Heart right ventricle (tissue), 16 donors: Measurements from ENCODE around the gene TET1. TPM values are rescaled to one million over a fixed set of nuclear protein-coding genes. Genes with fewer than 3 reads are reported as not detected.
A peak's percentile ranks its signal among the peaks of the same experiment; 100 is the strongest.
"Not testable (repeated sequence)": the region's sequence is repeated elsewhere in the genome, so short reads cannot be mapped to it uniquely, and the experiment has no call there.

ENCODE experiments used
- ATAC-seq, 8 donors: fragments of 200-7000 bp; cut with Tn5 transposase; one replicate each; pipeline ENCODE4 v1.9.1; 2020; ENCODE audit warnings: mild to moderate bottlenecking in 8 of 8, moderate library complexity in 8 of 8, moderate number of reproducible peaks in 1 of 8
- DNase-seq, 2 donors: peaks; one replicate each; pipeline ENCODE4 v3.0.0-alpha.2; 2020
- H3K27ac ChIP-seq, 10 donors: fragments of 200-600 bp; sonication (generic) in 2 of 10; one replicate each; pipeline versions ENCODE4 v1.5.0 to v1.8.0; 2020 to 2022; ENCODE audit warnings: mild to moderate bottlenecking in 3 of 10
- H3K27me3 ChIP-seq, 7 donors: fragments of 200-600 bp; one replicate each; pipeline ENCODE4 v1.8.0; 2021 to 2022; ENCODE audit warnings: mild to moderate bottlenecking in 2 of 7
- H3K36me3 ChIP-seq, 9 donors: fragments of 200-600 bp; sonication (generic) in 1 of 9; one replicate each; pipeline versions ENCODE4 v1.5.0 to v1.8.0; 2020 to 2022; ENCODE audit warnings: mild to moderate bottlenecking in 2 of 9
- H3K4me1 ChIP-seq, 9 donors: fragments of 200-600 bp; sonication (generic) in 1 of 9; one replicate each; pipeline versions ENCODE4 v1.5.0 to v1.8.0; 2020 to 2022; ENCODE audit warnings: mild to moderate bottlenecking in 4 of 9
- H3K4me3 ChIP-seq, 10 donors: fragments of 200-600 bp; sonication (generic) in 2 of 10; one replicate each; pipeline versions ENCODE4 v1.5.0 to v1.8.0; 2020 to 2022; ENCODE audit warnings: mild to moderate bottlenecking in 7 of 10, moderate library complexity in 2 of 10
- H3K9me3 ChIP-seq, 11 donors: fragments of 200-600 bp in 10 of 11; sonication (generic) in 2 of 11; one replicate each; pipeline versions ENCODE4 v1.5.0 to v1.8.0; 2013 to 2022; ENCODE audit warnings: mild to moderate bottlenecking in 2 of 11, control low read depth in 1 of 11, moderate library complexity in 1 of 11
- CTCF ChIP-seq, 9 donors: fragments of 200-600 bp; sonication (generic) in 2 of 9; IDR thresholded peaks; one replicate each; pipeline versions ENCODE4 v1.5.0 to v1.8.0; 2021 to 2022; ENCODE audit warnings: antibody characterized with exemption in 9 of 9, mild to moderate bottlenecking in 5 of 9, moderate library complexity in 1 of 9
- WGBS, 2 donors: extraction: QIAGEN DNeasy Blood & Tissue Kit; methylation state at CpG; one replicate each; pipeline ENCODE4 v1.1.7; 2013; ENCODE audit warnings: inconsistent platforms in 1 of 2; 5-methylcytosine and 5-hydroxymethylcytosine counted together
- intact Hi-C, 10 donors: fragments of 100-400 bp; cut with DNase I; formaldehyde crosslinking; loops; one replicate each; pipeline versions ENCODE4 v1.11.1 to v1.14.2; 2022
- polyA plus RNA-seq, 2 donors: library from polyadenylated mRNA; stranded (reverse); fragments of 200-250 nt; gene quantifications; one replicate each; pipeline ENCODE4 v1.2.3, GENCODE V29; 2013
- total RNA-seq, 10 donors: library from RNA; stranded (reverse); fragmentation: NEBNext Ultra II Directional in 3 of 10; extraction: Animal tissue kit (Norgen Biotek cat#: 25700) in 3 of 10; gene quantifications; one replicate each; pipeline versions ENCODE4 v1.2.1 to v1.2.4, GENCODE V29; 2021 to 2023
- donor health status: Arrhythmogenic right ventricular cardiomyopathy.
- donor health status: ischemic (EF 13 %, LVEDD 7.1; RV severe dilation, severe dysfunction).
- donor health status: healthy with polysubstance abuse.
- donor health status: DM: no; HTN: yes; CAD: no.
- donor health status: DM: no; HTN: no; CAD: no.
- donor health status: ischemic (EF 25% LVEDD 6.9; RV normal size, moderate dysfunction).
- donor health status: ischemic (EF 25% LVEDD 5.7; RV mildly dilated, moderate dysfunction).
- donor health status: healthy.
- donor health status: DM: yes; HTN: yes; CAD: no.
- donor health status: Ischemic cardiomyopathy.
- donor health status: ischemic (EF 35%, LVEDD 5.7; RV mildly dilated, moderate dysfunction).
- donor health status: nonischemic (EF 11% LVEDD 7.7; RV severe dilation, severe dysfunction).
- donor health status: DM: yes; HTN: yes; CAD: no.
- donor health status: PGD.
- donor health status: ischemic (EF 29% LVEDD 5.4; RV normal size, mild dysfunction).
- donor health status: nonischemic (EF 23%, LVEDD 6.1; RV moderate dilation, normal function).

TET1 gene
- total and polyA plus RNA-seq, 12 donors: 0.17 to 4.2 (median 3.0) TPM

GRCh38 chr10:68604441-68604840 lies 44.3 kb downstream of the TET1 start:
- intact Hi-C loops: loop anchor here in 3 of 10 donors (5.0 kb wide), 1 partner anchor 42 kb away; the partner anchor contains the start of gene TET1 (in 3 of the 3)
- WGBS, 2 donors: 97 to 100% methylated on average over 1 of the region's 1 CpG
- peaks cover 0 to 12% (median 0%) of the 10 kb centered on the region in 9 donors for H3K36me3 ChIP-seq
- no peak for DNase-seq
- TF ChIP-seq CTCF (IDR thresholded peaks at IDR 0.05): no peak
- no peaks in the 10 kb centered on the region for H3K9me3 ChIP-seq
- no peaks in the 10 kb centered on the region for H3K27me3 ChIP-seq
- H3K4me1 ChIP-seq: peaks cover under 1 to 45% (median 27%) of the 10 kb centered on the region in 9 donors
- ATAC-seq: no peak
- H3K27ac ChIP-seq: no peak overlapping the region
- no peak overlapping the region for H3K4me3 ChIP-seq

- Histone ChIP-seq H3K27ac (no peak overlapping the region), H3K27me3 (no peaks in the 10 kb centered on the region), H3K36me3 (peaks cover 0 to 16% (median 0%) of the 10 kb centered on the region in 9 donors), H3K4me3 (no peak overlapping the region), H3K9me3 (no peaks in the 10 kb centered on the region), H3K4me1 (peaks cover 0 to 26% (median 7%) of the 10 kb centered on the region in 9 donors)
- DNase-seq (no peak), ATAC-seq (peak in 1 of 8 donors; percentile 50)
- intact Hi-C loops: no loop called here
- WGBS, 2 donors: 65 to 76% methylated on average over 5 of the region's 5 CpGs
- no peak for TF ChIP-seq CTCF (IDR thresholded peaks at IDR 0.05)
These were observed 46.8 kb downstream of the TET1 start for GRCh38 chr10:68606918-68607317.

GRCh38 chr10:68610023-68610422 lies 49.9 kb downstream of the TET1 start:
- 94 to 98% methylated on average over 10 of the region's 10 CpGs for WGBS, 2 donors
- intact Hi-C loops: not testable (repeated sequence)

GRCh38 chr10:68611227-68611626 lies 51.1 kb downstream of the TET1 start:
- Histone ChIP-seq H3K27me3 (no peaks in the 10 kb centered on the region), H3K36me3 (peaks cover 0 to 22% (median 0%) of the 10 kb centered on the region in 9 donors), H3K4me3 (no peak overlapping the region), H3K9me3 (no peaks in the 10 kb centered on the region), H3K27ac (no peak overlapping the region), H3K4me1 (peaks cover 0 to 6% (median 0%) of the 10 kb centered on the region in 9 donors)
- intact Hi-C loops: no loop called here
- TF ChIP-seq CTCF (IDR thresholded peaks at IDR 0.05): no peak
- DNase-seq (no peak), ATAC-seq (no peak)
- WGBS, 2 donors: 85 to 98% methylated on average over 3 of the region's 3 CpGs

More at GRCh38 chr10:68610023-68610422, 49.9 kb downstream of the TET1 start:
- not testable (repeated sequence) for H3K27me3 ChIP-seq, H3K9me3 ChIP-seq, DNase-seq, ATAC-seq, H3K27ac ChIP-seq, H3K4me3 ChIP-seq
- Histone ChIP-seq H3K4me1 (peaks cover 0 to 15% (median 0%) of the 10 kb centered on the region in 9 donors), H3K36me3 (peaks cover 0 to 22% (median 0%) of the 10 kb centered on the region in 9 donors)

- intact Hi-C loops, H3K27ac ChIP-seq, ATAC-seq, DNase-seq, H3K4me3 ChIP-seq, H3K9me3 ChIP-seq, H3K4me1 ChIP-seq, H3K27me3 ChIP-seq: not testable (repeated sequence)
- H3K36me3 ChIP-seq: peaks cover 0 to 23% (median 0%) of the 10 kb centered on the region in 9 donors
These were observed 53.8 kb downstream of the TET1 start for GRCh38 chr10:68613974-68614373.

- peaks cover 0 to 13% (median 0%) of the 10 kb centered on the region in 9 donors for H3K36me3 ChIP-seq
- 67 to 73% methylated on average over 10 of the region's 10 CpGs for WGBS, 2 donors
- DNase-seq, H3K27me3 ChIP-seq, H3K4me3 ChIP-seq, H3K27ac ChIP-seq, H3K9me3 ChIP-seq, intact Hi-C loops, H3K4me1 ChIP-seq: not testable (repeated sequence)
- ATAC-seq: peak in 4 of 8 donors; percentile 22 to 41 (median 28)
These were observed 57.6 kb downstream of the TET1 start for GRCh38 chr10:68617691-68618090.
